GM19328 (cell line): Measurements from ENCODE around the gene UBE3D.

Experiments used
- ATAC-seq: cut with Tn5 transposase; IDR thresholded peaks from one replicate; pipeline ENCODE4 v1.9.1; 2021; ENCODE audit warnings: mild to moderate bottlenecking, moderate library complexity; ENCODE audit not compliant: unreplicated experiment

Gene UBE3D

GRCh38 chr6:83065511-83066192 is at the start of gene UBE3D:
TSS of gene UBE3D (minus strand) at chr6:83065841. CDS start at chr6:83065718, 123 bp downstream.
- ATAC-seq, result peak; percentile 56

- no peak for ATAC-seq
Measured at GRCh38 chr6:83114164-83114563, 48.5 kb upstream of the UBE3D start.

- ATAC-seq, result no peak
Measured at GRCh38 chr6:83113258-83113657, 47.6 kb upstream of the UBE3D start.

- ATAC-seq, result no peak
Measured at GRCh38 chr6:83108378-83108777, 42.7 kb upstream of the UBE3D start.

- no peak for ATAC-seq
Measured at GRCh38 chr6:83098589-83098988, 32.9 kb upstream of the UBE3D start.

- ATAC-seq, result no peak
Measured at GRCh38 chr6:83097675-83098074, 32.0 kb upstream of the UBE3D start.

- no peak for ATAC-seq
Measured at GRCh38 chr6:83097204-83097603, 31.6 kb upstream of the UBE3D start.

GRCh38 chr6:83096791-83097190 is 31.1 kb upstream of the UBE3D start:
- ATAC-seq, result no peak

GRCh38 chr6:83092756-83093399 is 27.2 kb upstream of the UBE3D start:
- no peak for ATAC-seq

- peak; percentile 99 for ATAC-seq
Measured at GRCh38 chr6:83086751-83087150, 21.1 kb upstream of the UBE3D start.

GRCh38 chr6:83083476-83083875 is 17.8 kb upstream of the UBE3D start:
- no peak for ATAC-seq

GRCh38 chr6:83073615-83074014 is 8.0 kb upstream of the UBE3D start:
- ATAC-seq, result no peak

- no peak for ATAC-seq
Measured at GRCh38 chr6:83072726-83073125, 7.1 kb upstream of the UBE3D start.

GRCh38 chr6:83071707-83072106 is 6.1 kb upstream of the UBE3D start:
- no peak for ATAC-seq

- peak; percentile 46 for ATAC-seq
Measured at GRCh38 chr6:83071023-83071422, 5.4 kb upstream of the UBE3D start.

- ATAC-seq, result no peak
Measured at GRCh38 chr6:83069633-83070032, 4.0 kb upstream of the UBE3D start.

GRCh38 chr6:83068616-83069015 is 3.0 kb upstream of the UBE3D start:
- ATAC-seq, result no peak

- peak; percentile 79 for ATAC-seq
Measured at GRCh38 chr6:83067448-83068439, 2.1 kb upstream of the UBE3D start, which contains the start of gene DOP1A. TSS of gene DOP1A (plus strand) at chr6:83067671. CDS start at chr6:83096978, 29,307 bp downstream.

- no peak for ATAC-seq
Measured at GRCh38 chr6:83062225-83062624, 3.4 kb downstream of the UBE3D start.

GRCh38 chr6:83061190-83061589 is 4.5 kb downstream of the UBE3D start:
- no peak for ATAC-seq

- ATAC-seq, result peak; percentile 67
Measured at GRCh38 chr6:83057705-83058321, 7.8 kb downstream of the UBE3D start.
